NCI-H1417 treated with DMSO at 0.1 percent for 48 hours (cell line): ENCODE results near the gene MICALL2.

ENCODE experiments used
- DNase-seq: peaks from one replicate; lab custom pipeline; 2025; lab: John Stamatoyannopoulos, UW

MICALL2 gene

DNA sequence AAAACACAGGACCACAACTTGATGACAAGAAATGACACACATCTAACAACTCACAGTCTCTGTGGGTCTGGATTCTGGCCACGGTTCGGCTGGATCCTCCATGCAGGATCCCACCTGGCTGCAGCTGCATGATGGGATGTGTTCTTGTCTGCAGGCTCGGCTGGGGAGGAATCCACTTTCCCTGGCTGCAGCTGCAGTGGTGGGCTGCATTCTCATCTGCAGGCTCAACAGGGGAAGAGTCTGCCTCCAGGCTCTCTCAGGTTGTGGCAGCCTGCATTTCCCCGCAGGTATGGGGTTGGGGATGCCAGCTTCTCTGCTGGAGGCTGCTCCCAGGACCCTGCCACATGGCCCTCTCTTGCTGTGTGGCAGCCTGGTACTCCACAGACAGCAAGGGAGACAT is 64.9 kb downstream of the MICALL2 start:
- no peak for DNase-seq

DNA sequence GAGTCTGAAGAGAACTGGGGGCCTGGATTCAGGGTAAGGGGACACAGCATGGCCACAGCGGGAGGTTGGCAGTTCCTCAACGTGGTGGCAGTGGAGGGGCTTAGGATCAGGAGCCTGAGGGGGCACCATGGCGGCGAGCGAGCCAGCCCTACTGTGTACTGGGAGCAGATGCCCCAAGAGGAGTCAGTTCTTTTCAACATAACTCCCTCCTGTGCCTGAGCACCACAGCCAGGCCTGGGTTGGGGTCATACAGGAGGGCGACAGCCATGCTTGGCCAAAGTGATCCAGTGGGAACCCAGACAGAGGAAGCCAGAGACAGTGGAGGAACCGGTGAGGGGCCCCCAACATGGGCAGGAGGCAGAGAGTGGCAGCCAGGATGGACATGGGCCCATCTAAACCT is 65.8 kb downstream of the MICALL2 start:
- DNase-seq, result no peak

GRCh38 chr7:1392556-1392955 is 66.7 kb downstream of the MICALL2 start:
- no peak for DNase-seq

DNA sequence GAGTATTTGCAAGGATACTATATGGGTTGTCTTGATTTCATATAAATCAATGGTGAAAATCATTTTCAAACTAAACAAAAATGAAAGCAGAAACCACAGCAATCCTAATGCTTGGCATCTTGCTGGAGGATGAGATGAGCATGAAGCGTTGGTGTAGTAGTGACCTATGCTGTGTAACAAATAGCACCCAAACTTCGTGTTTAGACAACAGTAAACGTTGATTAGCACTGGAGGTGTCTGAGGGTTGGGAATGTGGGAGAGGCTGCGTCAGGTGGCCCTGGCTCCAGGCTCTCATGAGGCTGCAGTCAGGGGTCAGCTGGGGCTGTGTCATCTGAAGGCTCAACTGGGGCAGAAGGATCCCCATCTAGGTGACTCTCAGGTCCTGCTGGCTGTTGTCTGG is 67.8 kb downstream of the MICALL2 start:
- no peak for DNase-seq

- DNase-seq, result no peak
Measured at GRCh38 chr7:1388703-1389335, 70.5 kb downstream of the MICALL2 start.

- no peak for DNase-seq
Measured at GRCh38 chr7:1388021-1388702, 71.1 kb downstream of the MICALL2 start.

DNA sequence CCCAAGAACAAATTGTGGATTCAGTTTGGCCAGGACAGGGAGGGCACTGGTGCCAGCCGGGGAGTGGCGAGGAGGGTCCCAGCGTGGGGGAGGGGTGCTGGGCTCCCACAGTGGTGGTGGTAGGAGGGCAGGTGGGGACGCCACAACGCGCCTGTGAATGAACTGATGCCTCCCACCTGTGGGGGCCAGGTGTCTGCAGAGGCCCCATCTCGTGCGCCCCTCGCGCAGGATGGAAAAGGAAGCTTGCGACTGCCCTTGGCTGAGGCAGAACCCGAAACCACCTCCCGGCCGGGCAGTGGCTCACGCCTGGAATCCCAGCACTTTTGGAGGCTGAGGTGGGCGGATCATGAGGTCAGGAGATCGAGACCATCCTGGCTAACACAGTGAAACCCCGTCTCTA is 72.0 kb downstream of the MICALL2 start:
- no peak for DNase-seq

GRCh38 chr7:1386623-1387220 is 72.5 kb downstream of the MICALL2 start:
- DNase-seq, result no peak

- DNase-seq, result no peak
Measured at GRCh38 chr7:1385809-1386622, 73.3 kb downstream of the MICALL2 start.

- no peak for DNase-seq
Measured at GRCh38 chr7:1385086-1385808, 74.0 kb downstream of the MICALL2 start.
